ENCODE results near the gene HNRNPA3. TPM values are rescaled to one million over a fixed set of nuclear protein-coding genes. Genes with fewer than 3 reads are reported as not detected.

Gene HNRNPA3
- total and polyA plus RNA-seq, 2 of the 13 experiments (the other 11 are each of a cell fraction or from before 2014, with no cell fraction given) = 73.3 to 97.7 TPM

DNA sequence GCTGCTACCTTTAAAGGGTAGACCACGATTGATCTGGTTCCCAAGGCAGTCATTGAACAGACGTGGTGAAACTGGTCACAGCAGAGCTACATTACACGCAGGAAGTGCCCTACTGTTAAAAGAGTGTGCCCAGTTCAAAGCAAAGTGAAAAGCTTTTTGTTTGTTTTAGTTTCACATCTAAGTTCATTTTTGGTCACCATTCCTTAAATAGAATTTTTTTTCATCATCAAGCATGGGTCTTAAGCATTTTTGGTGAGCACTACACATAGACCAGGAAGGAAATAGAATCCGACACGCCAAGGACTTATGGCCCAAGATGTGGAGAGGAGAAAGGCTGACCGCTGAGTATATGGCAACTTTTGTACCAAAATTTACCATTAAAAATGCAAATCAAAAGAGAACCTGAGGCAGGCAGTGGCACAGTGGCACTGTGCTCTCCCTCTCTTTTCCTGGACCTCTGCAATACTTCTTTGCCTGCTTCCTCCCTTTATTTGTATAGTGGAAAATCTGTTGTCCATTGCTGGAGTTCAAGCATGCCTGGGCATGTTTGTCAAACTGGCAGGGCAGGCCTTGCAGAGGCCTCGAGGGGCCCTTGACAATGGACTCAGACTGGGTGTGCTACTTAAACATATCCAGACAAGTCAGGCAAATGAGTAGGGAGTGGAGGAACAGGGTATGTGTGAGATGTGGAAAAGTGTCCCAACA, 42.6 kb upstream of the HNRNPA3 start (continued):
- TF ChIP-seq SP2 (CRISPR knock-in tag; IDR thresholded peaks at IDR 0.05) (no peak), MAFK (conservative IDR thresholded peaks at IDR 0.05 in 1 of 2, IDR thresholded peaks at IDR 0.05 in 1 of 2; ENCODE audit: low read length in 2 of 2) (no peak), NFIB (CRISPR knock-in tag; IDR thresholded peaks at IDR 0.05; ENCODE audit: borderline replicate concordance) (no peak), ZNF788 (CRISPR knock-in tag; IDR thresholded peaks at IDR 0.05; ENCODE audit: borderline replicate concordance) (no peak), EED (CRISPR knock-in tag; IDR thresholded peaks at IDR 0.05) (no peak), MXD4 (CRISPR knock-in tag; IDR thresholded peaks at IDR 0.05) (no peak), ZNF468 (CRISPR knock-in tag; IDR thresholded peaks at IDR 0.05) (no peak), POLR2AphosphoS2 (IDR thresholded peaks at IDR 0.05; ENCODE audit: low read depth, low read length) (no peak), SRSF4 (IDR thresholded peaks at IDR 0.05; ENCODE audit: low read depth, low read length, poor library complexity, severe bottlenecking) (no peak), ZNF567 (CRISPR knock-in tag; IDR thresholded peaks at IDR 0.05; ENCODE audit: borderline replicate concordance) (no peak), ZNF747 (CRISPR knock-in tag; IDR thresholded peaks at IDR 0.05; ENCODE audit: borderline replicate concordance) (0 out of 2 replicates have a peak, but pooled peaks have one; percentile 54), ZMAT3 (CRISPR knock-in tag; conservative IDR thresholded peaks at IDR 0.05) (peak; percentile 84; the same call in 1 of the 2 replicates), ZNF614 (CRISPR knock-in tag; IDR thresholded peaks at IDR 0.05; ENCODE audit: borderline replicate concordance) (0 out of 2 replicates have a peak, but pooled peaks have one; percentile 13), NCOA5 (CRISPR knock-in tag; IDR thresholded peaks at IDR 0.05) (no peak), SNAI1 (CRISPR knock-in tag; IDR thresholded peaks at IDR 0.05; ENCODE audit: borderline replicate concordance) (no peak), YEATS2 (CRISPR knock-in tag; IDR thresholded peaks at IDR 0.05; ENCODE audit: borderline replicate concordance) (peak; percentile 78; the same call in 1 of the 2 replicates), PPARG (CRISPR knock-in tag; conservative IDR thresholded peaks at IDR 0.05) (peak; percentile 71)
- TF ChIP-seq, protein P1, sequence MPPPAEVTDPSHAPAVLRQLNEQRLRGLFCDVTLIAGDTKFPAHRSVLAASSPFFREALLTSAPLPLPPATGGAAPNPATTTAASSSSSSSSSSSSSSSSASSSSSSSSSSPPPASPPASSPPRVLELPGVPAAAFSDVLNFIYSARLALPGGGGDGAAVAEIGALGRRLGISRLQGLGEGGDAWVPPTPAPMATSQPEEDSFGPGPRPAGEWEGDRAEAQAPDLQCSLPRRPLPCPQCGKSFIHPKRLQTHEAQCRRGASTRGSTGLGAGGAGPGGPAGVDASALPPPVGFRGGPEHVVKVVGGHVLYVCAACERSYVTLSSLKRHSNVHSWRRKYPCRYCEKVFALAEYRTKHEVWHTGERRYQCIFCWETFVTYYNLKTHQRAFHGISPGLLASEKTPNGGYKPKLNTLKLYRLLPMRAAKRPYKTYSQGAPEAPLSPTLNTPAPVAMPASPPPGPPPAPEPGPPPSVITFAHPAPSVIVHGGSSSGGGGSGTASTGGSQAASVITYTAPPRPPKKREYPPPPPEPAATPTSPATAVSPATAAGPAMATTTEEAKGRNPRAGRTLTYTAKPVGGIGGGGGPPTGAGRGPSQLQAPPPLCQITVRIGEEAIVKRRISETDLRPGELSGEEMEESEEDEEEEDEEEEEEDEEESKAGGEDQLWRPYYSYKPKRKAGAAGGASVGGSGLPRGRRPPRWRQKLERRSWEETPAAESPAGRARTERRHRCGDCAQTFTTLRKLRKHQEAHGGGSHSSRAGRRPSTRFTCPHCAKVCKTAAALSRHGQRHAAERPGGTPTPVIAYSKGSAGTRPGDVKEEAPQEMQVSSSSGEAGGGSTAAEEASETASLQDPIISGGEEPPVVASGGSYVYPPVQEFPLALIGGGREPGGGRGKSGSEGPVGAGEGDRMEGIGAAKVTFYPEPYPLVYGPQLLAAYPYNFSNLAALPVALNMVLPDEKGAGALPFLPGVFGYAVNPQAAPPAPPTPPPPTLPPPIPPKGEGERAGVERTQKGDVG (CRISPR knock-in tag; IDR thresholded peaks at IDR 0.05; ENCODE audit: borderline replicate concordance) = peak; percentile 87; the same call in 1 of the 2 replicates
- TF ChIP-seq, protein P2, sequence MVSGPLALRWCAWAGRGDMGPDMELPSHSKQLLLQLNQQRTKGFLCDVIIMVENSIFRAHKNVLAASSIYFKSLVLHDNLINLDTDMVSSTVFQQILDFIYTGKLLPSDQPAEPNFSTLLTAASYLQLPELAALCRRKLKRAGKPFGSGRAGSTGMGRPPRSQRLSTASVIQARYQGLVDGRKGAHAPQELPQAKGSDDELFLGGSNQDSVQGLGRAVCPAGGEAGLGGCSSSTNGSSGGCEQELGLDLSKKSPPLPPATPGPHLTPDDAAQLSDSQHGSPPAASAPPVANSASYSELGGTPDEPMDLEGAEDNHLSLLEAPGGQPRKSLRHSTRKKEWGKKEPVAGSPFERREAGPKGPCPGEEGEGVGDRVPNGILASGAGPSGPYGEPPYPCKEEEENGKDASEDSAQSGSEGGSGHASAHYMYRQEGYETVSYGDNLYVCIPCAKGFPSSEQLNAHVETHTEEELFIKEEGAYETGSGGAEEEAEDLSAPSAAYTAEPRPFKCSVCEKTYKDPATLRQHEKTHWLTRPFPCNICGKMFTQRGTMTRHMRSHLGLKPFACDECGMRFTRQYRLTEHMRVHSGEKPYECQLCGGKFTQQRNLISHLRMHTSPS (CRISPR knock-in tag; IDR thresholded peaks at IDR 0.05; ENCODE audit: low read depth) = peak; percentile 95
- TF ChIP-seq, protein P3, sequence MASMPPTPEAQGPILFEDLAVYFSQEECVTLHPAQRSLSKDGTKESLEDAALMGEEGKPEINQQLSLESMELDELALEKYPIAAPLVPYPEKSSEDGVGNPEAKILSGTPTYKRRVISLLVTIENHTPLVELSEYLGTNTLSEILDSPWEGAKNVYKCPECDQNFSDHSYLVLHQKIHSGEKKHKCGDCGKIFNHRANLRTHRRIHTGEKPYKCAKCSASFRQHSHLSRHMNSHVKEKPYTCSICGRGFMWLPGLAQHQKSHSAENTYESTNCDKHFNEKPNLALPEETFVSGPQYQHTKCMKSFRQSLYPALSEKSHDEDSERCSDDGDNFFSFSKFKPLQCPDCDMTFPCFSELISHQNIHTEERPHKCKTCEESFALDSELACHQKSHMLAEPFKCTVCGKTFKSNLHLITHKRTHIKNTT (CRISPR knock-in tag; IDR thresholded peaks at IDR 0.05) = no peak
- TF ChIP-seq, protein P4, sequence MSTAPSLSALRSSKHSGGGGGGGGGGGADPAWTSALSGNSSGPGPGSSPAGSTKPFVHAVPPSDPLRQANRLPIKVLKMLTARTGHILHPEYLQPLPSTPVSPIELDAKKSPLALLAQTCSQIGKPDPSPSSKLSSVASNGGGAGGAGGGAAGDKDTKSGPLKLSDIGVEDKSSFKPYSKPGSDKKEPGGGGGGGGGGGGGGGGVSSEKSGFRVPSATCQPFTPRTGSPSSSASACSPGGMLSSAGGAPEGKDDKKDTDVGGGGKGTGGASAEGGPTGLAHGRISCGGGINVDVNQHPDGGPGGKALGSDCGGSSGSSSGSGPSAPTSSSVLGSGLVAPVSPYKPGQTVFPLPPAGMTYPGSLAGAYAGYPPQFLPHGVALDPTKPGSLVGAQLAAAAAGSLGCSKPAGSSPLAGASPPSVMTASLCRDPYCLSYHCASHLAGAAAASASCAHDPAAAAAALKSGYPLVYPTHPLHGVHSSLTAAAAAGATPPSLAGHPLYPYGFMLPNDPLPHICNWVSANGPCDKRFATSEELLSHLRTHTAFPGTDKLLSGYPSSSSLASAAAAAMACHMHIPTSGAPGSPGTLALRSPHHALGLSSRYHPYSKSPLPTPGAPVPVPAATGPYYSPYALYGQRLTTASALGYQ (CRISPR knock-in tag; IDR thresholded peaks at IDR 0.05) = no peak

Data from HepG2 (cell line).